Measurements from ENCODE around the gene ACP6.

DNA sequence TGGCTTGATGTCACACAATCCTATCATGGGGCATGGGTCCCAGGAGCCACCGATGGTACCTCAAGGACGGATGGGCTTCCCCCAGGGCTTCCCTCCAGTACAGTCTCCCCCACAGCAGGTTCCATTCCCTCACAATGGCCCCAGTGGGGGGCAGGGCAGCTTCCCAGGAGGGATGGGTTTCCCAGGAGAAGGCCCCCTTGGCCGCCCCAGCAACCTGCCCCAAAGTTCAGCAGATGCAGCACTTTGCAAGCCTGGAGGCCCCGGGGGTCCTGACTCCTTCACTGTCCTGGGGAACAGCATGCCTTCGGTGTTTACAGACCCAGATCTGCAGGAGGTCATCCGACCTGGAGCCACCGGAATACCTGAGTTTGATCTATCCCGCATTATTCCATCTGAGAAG, 46.3 kb downstream of the ACP6 start:
- TF ChIP-seq CTCF (IDR thresholded peaks at IDR 0.05), result no peak
- no peak for TF ChIP-seq REST (IDR thresholded peaks at IDR 0.05; ENCODE audit: insufficient read depth in 1 of 2, low read depth in 2 of 2, low read length in 1 of 2)

All from Panc1 (cell line).